Posterior cingulate gyrus (tissue), 11 donors: ENCODE data around the gene KAZN.
A peak's percentile ranks its signal among the peaks of the same experiment; 100 is the strongest.

Source experiments
- DNase-seq, 10 donors: peaks; one replicate each; pipeline versions ENCODE4 v3.0.0 to v3.0.0-alpha.2; 2020 to 2021; ENCODE audit warnings: mixed read lengths in 3 of 10
- intact Hi-C: fragments of 100-400 bp; cut with DNase I; formaldehyde crosslinking; loops from one replicate; pipeline ENCODE4 v1.15.1; 2023

The KAZN gene

DNA sequence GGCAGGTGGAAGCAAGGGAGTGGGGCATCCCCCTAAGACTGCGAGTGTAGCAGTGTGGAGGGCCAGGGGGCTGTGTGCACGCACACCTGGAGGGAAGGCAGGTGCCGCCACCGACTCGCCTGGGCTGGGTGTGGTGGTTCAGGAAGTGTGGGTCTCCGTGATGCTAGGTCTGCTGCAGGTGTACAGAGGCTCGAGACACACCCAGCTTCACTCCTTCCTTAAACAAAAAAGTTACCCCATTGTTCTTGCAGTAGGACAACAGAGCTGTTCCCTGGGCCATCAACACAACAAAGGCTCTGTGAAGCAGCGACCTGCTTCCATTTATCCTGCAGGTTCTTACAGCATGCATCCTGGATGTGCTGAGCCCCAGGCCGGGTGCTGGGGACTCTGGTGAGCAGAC is 454.7 kb downstream of the KAZN start:
- DNase-seq: peak in 1 of 10 donors; percentile 73
- intact Hi-C loops: no loop called here

DNA sequence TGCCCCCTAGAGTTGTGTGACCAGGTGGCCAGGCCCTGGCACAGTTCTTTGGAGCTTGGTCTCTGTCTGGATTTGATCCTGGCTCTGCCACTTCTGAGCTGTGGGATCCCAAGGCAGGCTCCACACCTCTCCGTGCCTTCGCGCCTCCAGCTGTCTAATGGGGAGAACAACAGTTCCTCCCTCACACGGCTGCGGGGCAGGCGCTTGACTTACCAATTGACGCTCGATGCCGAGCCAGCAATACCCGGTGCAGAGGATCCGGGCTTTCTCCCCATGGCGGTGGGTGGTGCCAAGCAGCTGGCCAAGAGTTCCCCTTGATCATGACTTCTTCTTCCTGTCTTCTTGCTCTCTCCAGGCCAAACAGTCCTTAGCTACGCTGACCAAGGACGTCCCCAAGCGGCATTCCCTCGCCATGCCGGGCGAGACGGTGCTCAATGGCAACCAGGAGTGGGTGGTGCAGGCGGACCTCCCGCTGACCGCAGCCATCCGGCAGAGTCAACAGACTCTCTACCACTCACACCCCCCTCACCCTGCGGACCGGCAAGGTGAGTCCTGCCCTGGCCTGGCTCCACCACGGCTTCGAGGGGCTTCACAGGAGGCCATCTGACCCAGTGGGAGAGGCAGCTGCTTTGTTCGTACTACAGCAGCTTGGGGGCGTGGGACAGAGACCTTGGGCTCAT is 457.4 kb downstream of the KAZN start:
- intact Hi-C loops: no loop called here
- peak in 1 of 10 donors; percentile 74 for DNase-seq

- intact Hi-C loops: no loop called here
- peak in 1 of 10 donors; percentile 73 for DNase-seq
Measured at GRCh38 chr1:15056515-15057285, 458.2 kb downstream of the KAZN start.

DNA sequence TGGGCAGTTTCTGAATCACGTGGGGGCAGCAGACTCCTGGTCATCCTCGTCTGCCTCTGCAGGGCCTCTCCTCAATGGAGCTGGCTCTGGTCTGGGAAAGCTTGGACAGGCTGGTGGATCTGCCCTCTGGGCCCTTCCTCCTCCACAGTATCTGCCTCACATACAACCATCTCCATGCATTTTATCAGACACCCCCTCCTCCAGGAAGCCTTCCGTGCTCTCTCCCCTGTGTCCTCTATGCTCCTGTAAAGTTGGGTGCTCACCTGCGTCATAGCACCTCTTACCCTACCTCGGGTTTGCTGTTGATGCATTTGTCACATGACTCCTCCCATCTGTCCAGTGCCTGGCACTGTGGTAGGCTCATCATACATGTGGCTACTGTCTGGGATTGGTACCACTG is 459.3 kb downstream of the KAZN start:
- intact Hi-C loops: no loop called here

DNA sequence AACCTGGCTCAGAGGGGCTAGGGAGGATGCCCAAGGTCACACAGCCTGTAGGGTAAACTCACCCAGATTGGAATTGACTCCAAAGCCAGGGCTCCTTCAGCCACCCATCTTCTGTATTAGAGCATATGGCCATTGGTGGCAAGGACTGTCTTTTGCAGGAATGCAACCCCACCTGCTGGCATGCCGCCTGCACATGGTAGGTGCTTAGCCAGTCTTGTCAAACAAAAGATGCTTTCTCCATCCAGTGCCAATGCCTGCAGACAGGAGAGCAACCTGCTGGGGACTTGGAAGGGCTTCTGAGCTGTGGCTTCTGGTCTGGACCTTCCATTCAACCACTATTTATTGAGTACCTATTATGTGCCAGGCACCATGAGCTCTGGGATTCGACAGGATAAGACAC is 459.8 kb downstream of the KAZN start:
- intact Hi-C loops: no loop called here

More for the DNA sequence above, 459.3 kb downstream of the KAZN start:
- DNase-seq: no peak

DNA sequence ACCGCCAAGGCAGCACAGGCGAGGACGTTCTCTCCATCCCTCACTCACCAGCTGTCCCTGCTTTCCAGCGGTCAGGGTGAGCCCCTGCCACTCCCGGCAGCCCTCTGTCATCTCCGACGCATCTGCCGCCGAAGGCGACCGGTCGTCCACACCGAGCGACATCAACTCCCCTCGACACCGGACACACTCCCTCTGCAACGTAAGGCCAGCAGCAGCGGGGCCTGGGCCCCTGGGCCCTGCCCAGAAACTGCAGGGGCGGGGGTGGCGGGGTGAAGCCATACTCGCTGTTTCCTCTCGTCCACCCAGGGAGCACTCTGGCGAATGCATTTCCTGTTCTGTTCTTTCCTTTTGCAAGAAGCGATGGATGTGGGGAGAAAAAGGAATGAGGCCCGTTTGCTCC is 461.6 kb downstream of the KAZN start:
- DNase-seq: no peak
- intact Hi-C loops: no loop called here

More for the DNA sequence above, 459.8 kb downstream of the KAZN start:
- no peak for DNase-seq

DNA sequence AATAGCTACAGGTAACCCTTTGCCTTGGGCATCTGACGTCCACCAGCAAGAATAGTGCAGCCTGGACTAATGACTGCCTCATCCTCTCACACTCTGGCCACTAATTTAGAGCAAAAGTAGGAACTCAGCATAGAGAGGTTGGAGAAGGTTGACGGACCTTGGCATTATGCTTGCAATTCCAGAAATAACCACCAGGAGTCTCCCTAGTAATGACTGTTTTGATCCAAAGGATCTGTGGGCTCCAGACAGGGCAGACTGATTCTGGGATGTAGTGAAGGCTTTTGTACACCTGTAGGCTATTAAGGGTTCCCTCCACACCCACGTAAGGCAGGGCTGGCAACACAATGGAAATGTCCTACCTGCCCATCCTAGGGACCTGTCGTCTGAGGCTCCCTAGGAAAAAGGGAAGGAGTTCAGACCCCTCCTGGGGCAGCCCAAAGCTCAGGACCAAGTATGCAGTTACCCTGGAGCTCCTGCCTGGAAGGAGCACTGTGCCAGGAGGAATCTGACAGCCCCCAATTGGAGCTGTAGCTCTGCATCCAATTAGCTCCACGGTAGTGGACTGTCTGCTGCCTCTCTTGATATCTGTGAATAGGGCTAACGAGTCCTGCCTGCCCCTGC is 464.1 kb downstream of the KAZN start:
- intact Hi-C loops: no loop called here
- peak in 1 of 10 donors; percentile 29 for DNase-seq

DNA sequence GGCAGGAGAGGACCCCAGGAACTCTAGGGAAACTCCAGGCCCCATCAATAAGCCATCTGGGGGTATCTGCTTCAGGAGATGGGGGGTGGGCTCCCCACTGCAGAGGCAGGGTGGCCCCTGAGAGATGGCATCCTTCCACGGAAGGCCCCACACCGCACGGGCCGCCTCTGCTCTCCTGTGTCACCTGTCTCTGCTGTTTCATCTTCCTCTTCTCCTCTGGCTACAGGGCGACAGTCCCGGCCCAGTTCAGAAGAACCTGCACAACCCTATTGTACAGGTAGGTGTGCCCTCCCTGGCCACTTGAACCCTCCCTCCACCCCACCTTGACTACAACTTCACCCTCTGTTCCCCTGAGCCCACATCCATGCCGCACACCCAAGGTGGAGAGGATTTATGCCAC is 464.9 kb downstream of the KAZN start:
- intact Hi-C loops: no loop called here
- DNase-seq: peak in 2 of 10 donors; percentile 22 to 72

GRCh38 chr1:15063783-15064182 is 465.3 kb downstream of the KAZN start:
- intact Hi-C loops: no loop called here
- peak in 1 of 10 donors; percentile 67 for DNase-seq

DNA sequence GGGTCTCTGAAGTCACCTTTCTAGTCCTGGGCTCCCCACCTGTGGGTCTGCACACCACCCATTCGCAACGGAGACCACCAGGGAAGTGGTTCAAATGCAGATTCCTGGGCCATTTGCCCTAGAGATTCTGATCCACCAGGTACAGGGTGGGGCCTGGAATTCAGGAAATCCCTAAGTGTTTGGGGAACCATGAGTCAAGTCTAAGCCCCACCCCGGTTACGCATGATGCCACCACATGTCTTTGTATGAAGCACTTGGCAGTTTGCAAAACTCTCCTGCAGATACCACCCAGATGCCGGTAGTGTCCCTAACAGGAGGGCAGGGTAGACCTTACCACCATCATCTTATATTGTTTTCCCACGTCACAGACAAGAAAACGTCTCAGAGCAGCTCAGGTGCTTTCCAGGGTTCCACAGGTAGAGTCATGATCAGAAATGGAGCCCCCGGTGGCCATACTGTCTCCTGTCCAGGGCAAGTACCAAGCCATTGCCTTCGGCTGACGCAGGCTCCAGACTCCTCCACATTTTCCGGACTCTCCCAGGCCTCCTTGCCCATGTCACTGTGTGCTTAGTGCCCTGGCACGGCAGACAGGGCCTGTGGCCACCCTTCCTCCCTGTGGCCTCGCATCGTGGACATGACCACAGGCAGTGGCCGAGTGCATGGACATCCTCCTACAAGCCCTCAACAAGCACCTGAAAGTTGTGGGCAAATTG is 465.9 kb downstream of the KAZN start:
- intact Hi-C loops: no loop called here
- DNase-seq: no peak

DNA sequence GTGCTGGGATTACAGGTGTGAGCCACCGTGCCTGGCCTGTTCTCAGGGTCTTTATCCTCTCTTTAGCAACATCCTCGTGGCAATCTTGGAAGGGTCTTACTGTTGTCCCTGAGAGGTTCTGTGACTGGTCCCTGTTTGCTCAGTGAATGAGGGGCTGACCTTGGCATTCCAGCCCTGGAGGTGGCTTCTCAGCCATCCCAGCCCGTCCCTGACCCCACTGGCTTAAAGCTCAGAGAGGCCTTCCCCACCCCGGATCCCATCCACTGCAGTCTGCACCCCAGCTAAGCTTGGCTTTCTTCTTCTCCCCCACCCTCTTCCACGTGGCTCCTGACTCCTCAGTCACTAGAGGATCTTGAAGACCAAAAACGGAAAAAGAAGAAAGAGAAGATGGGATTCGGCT is 466.8 kb downstream of the KAZN start:
- intact Hi-C loops: no loop called here
- DNase-seq: peak in 1 of 10 donors; percentile 75

DNA sequence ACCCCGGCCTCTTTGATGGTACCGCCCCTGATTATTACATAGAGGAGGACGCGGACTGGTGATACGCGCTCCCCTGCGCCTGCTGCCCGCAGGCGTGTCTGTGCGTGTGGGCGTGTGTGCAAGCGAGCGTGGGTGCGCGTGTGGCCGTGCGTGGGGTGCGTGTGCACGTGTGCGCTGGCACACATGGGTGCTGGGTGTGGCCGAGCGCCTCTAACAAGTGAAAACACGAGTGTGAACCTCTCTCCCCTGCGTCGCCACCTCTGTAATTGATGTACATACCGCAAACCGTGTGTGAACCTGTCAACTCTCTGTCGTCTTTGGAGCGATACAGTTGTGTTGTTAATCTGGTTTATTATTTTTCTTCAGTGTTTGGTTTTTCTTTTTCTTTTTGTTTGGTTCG is 467.3 kb downstream of the KAZN start:
- intact Hi-C loops: no loop called here
- DNase-seq: peak in 1 of 10 donors; percentile 55

- intact Hi-C loops: no loop called here
- peak in 1 of 10 donors; percentile 70 for DNase-seq
Measured at GRCh38 chr1:15066191-15066590, 467.7 kb downstream of the KAZN start.

DNA sequence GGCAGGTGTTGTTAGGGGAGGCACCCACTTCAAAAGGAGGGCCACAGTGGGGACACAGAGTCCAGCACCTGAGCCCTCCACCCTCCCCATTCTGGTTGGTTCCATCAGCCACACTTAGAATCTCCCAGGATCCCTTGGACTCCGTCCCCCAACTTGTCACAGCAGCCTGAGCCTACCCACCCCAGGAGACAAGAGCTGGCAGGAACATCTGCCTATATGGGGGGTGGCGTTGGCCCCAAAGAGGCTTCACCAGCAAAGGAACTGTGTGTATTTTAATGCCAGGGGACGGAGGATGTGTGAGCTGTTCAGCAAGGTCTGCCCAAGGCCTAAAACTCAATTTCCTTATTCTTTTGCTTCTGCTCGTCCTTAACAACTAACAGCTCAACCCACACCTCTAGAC is 468.7 kb downstream of the KAZN start:
- DNase-seq: peak in 5 of 10 donors; percentile 8 to 85 (median 27)
- intact Hi-C loops: no loop called here

DNA sequence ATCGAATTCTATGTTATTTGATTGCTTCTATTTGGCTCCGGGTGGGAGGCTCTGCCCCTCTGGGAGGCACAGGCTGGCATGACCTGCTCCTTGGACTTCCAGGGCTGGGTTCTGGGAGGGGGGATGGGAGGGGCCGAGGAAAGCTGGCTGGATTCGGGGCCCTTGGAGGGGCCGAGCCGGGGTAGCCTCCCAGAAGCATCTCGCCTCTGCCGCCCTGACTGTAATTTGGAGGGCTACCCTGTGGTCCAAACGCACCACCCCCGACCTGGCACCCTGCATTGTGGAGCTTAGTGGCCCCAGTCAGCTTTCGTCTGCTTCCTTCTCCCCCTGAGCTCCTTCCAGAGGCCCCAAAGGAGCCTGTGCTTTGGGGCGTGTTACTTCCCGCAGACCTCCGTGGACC is 469.7 kb downstream of the KAZN start:
- peak in 1 of 10 donors; percentile 57 for DNase-seq
- intact Hi-C loops: no loop called here

DNA sequence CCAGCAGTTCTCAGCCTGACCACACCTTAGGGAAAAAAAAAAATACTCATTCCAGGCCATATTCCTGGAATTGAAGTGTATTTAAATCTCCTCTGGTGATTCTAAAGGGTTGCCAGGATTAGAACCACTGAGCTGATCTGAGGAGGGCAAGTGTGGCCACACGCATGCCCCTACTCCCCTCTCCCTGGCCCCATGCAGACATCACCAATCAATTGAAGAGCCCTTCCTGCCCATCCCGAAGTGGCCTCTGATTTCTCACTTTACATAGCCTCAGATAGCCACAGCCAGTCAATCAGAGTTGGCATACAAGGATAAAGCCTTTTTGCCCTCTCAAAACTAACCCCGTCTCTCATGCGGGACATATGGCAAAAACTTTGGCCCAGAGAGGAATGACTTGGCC is 470.5 kb downstream of the KAZN start:
- intact Hi-C loops: no loop called here
- DNase-seq: no peak

- intact Hi-C loops: no loop called here
- peak in 1 of 10 donors; percentile 49 for DNase-seq
Measured at GRCh38 chr1:15070145-15070748, 471.8 kb downstream of the KAZN start.

- intact Hi-C loops: no loop called here
- no peak for DNase-seq
Measured at GRCh38 chr1:15071936-15072335, 473.5 kb downstream of the KAZN start.

- peak in 1 of 10 donors; percentile 71 for DNase-seq
- intact Hi-C loops: no loop called here
Measured at GRCh38 chr1:15073799-15074308, 475.4 kb downstream of the KAZN start.

DNA sequence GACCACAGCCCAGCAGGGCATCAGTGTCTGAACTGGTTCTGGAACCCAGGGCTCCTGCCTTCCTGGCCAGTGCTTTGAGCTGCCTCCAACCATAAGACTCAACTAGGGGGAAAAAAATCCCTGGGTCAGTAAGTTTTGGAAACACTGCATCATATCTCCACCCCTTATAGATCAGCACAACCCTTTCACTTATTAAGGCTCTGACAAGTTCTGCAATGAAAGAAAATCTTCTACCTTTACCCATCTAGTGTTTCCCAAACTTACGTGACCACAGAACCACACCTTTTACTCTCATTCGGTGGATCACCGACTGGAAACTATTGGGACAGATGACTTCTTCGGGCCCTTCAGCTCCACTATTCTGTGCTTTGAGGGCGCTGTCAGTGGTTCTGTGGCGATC is 476.7 kb downstream of the KAZN start:
- DNase-seq: no peak
- intact Hi-C loops: no loop called here
